IMR-90 (cell line): Measurements from ENCODE around the gene TMTC2. TPM values are rescaled to one million over a fixed set of nuclear protein-coding genes. Genes with fewer than 3 reads are reported as not detected.

ENCODE experiments used
- ATAC-seq: fragments of 200-7000 bp; cut with Tn5 transposase; 2 replicates; pipeline ENCODE4 v1.9.1; 2020; ENCODE audit warnings: low read depth, mild to moderate bottlenecking, moderate library complexity
- BruUV-seq: library from RNA; stranded (reverse); fragments of 400-500 nt; replicated peaks from 2 replicates; lab custom pipeline; 2021; lab: Mats Ljungman, UMichigan
- CTCF ChIA-PET: fragments of 300-600 bp; formaldehyde crosslinking; extraction: SDS; loops from one replicate; lab custom pipeline; 2021; ENCODE audit warnings: antibody characterized with exemption; lab: Yijun Ruan, JAX
- POLR2A ChIA-PET: fragments of 300-600 bp; sonication (Branson Sonifier 250); formaldehyde crosslinking; loops from one replicate; lab custom pipeline; 2022; ENCODE audit warnings: antibody characterized with exemption; ENCODE audit not compliant: unreplicated experiment; lab: Charles Lee
- DNase-seq: peaks from one replicate; pipeline ENCODE4 v3.0.0; 2013
- H2AFZ ChIP-seq: replicated peaks from 2 replicates; pipeline ENCODE3; 2013; ENCODE audit warnings: low read length, mild to moderate bottlenecking; ENCODE audit not compliant: poor library complexity
- H2AK5ac ChIP-seq: 2 replicates; pipeline ENCODE4 v1.6.1; 2013; ENCODE audit warnings: low read depth, low read length, inconsistent platforms
- H2AK9ac ChIP-seq: replicated peaks from 2 replicates; pipeline ENCODE3; 2013; ENCODE audit warnings: mild to moderate bottlenecking, low read depth, low read length, moderate library complexity; ENCODE audit not compliant: poor library complexity
- H2BK120ac ChIP-seq: 2 replicates; pipeline ENCODE4 v1.6.1; 2013; ENCODE audit warnings: low read depth, low read length, inconsistent platforms
- H2BK15ac ChIP-seq: 3 replicates; pipeline ENCODE4 v1.6.1; 2013; ENCODE audit warnings: low read depth, low read length, inconsistent platforms
- H2BK20ac ChIP-seq: 2 replicates; pipeline ENCODE4 v1.6.1; 2013; ENCODE audit warnings: low read depth, mild to moderate bottlenecking, inconsistent platforms, low read length, moderate library complexity
- H2BK5ac ChIP-seq: 2 replicates; pipeline ENCODE4 v1.6.1; 2013; ENCODE audit warnings: mild to moderate bottlenecking, low read depth, low read length, inconsistent platforms; ENCODE audit not compliant: poor library complexity, severe bottlenecking
- H3K14ac ChIP-seq: replicated peaks from 2 replicates; pipeline ENCODE4 v1.6.1; 2013; ENCODE audit warnings: low read depth, low read length, inconsistent platforms
- H3K18ac ChIP-seq: 2 replicates; pipeline ENCODE4 v1.6.1; 2013; ENCODE audit warnings: low read depth, low read length, control low read depth
- H3K23ac ChIP-seq: 2 replicates; pipeline ENCODE4 v1.6.1; 2013; ENCODE audit warnings: low read depth, low read length, inconsistent platforms
- H3K27ac ChIP-seq: 2 replicates; pipeline ENCODE4 v1.5.1; 2013; ENCODE audit warnings: mild to moderate bottlenecking, control low read depth, low read length; ENCODE audit not compliant: insufficient read depth
- H3K27me3 ChIP-seq: 2 replicates; pipeline ENCODE4 v1.6.1; 2013; ENCODE audit warnings: low read length; ENCODE audit not compliant: control insufficient read depth, insufficient read depth
- H3K36me3 ChIP-seq: 2 replicates; pipeline ENCODE4 v1.6.1; 2013; ENCODE audit warnings: low read length, mixed read lengths; ENCODE audit not compliant: control insufficient read depth, insufficient read depth
- H3K4ac ChIP-seq: 2 replicates; pipeline ENCODE4 v1.6.1; 2013; ENCODE audit warnings: low read depth, low read length, inconsistent platforms
- H3K4me1 ChIP-seq: 2 replicates; pipeline ENCODE4 v1.6.1; 2013; ENCODE audit warnings: low read length, mixed read lengths; ENCODE audit not compliant: control insufficient read depth, insufficient read depth
- H3K4me2 ChIP-seq: 2 replicates; pipeline ENCODE4 v1.6.1; 2013; ENCODE audit warnings: low read depth, mild to moderate bottlenecking, control low read depth, low read length, moderate library complexity
- H3K4me3 ChIP-seq: 2 replicates; pipeline ENCODE4 v1.5.1; 2013; ENCODE audit warnings: low read depth, mild to moderate bottlenecking, control low read depth, low read length, moderate library complexity; ENCODE audit not compliant: insufficient read depth
- H3K56ac ChIP-seq: 2 replicates; pipeline ENCODE4 v1.6.1; 2013; ENCODE audit warnings: low read length, inconsistent platforms; ENCODE audit not compliant: insufficient read depth; ENCODE audit errors: extremely low read depth
- H3K79me1 ChIP-seq, 2 experiments: 2 replicates each; pipeline ENCODE4 v1.6.1; 2013; ENCODE audit warnings: low read length in 2 of 2, inconsistent platforms in 1 of 2, low read depth in 1 of 2
- H3K9ac ChIP-seq: 2 replicates; pipeline ENCODE4 v1.6.1; 2013; ENCODE audit warnings: low read depth, low read length, control low read depth
- H3K9me1 ChIP-seq: 2 replicates; pipeline ENCODE4 v1.6.1; 2013; ENCODE audit warnings: low read length, inconsistent platforms; ENCODE audit not compliant: insufficient read depth
- H3K9me3 ChIP-seq: 2 replicates; pipeline ENCODE4 v1.6.1; 2013; ENCODE audit warnings: low read length; ENCODE audit not compliant: control insufficient read depth, insufficient read depth
- H4K20me1 ChIP-seq: 2 replicates; pipeline ENCODE4 v1.6.1; 2013; ENCODE audit warnings: low read length, inconsistent platforms; ENCODE audit not compliant: insufficient read depth
- H4K5ac ChIP-seq: 2 replicates; pipeline ENCODE4 v1.6.1; 2013; ENCODE audit warnings: mild to moderate bottlenecking, low read depth, low read length, control low read depth
- H4K8ac ChIP-seq, 2 experiments: 2 replicates each; pipeline ENCODE4 v1.6.1; 2013; ENCODE audit warnings: low read depth in 2 of 2, low read length in 2 of 2, control low read depth in 1 of 2, inconsistent platforms in 1 of 2
- H4K91ac ChIP-seq: 2 replicates; pipeline ENCODE4 v1.6.1; 2013; ENCODE audit warnings: low read depth, low read length, inconsistent platforms; ENCODE audit not compliant: insufficient read depth
- CHD1 ChIP-seq: IDR thresholded peaks from 2 replicates; pipeline ENCODE4 v1.6.1; 2012; ENCODE audit warnings: low read depth, low read length, improper control_type of control experiment
- CTCF ChIP-seq: conservative IDR thresholded peaks from 2 replicates; pipeline ENCODE4 v1.5.1; 2012; ENCODE audit warnings: mild to moderate bottlenecking, low read depth, low read length, improper control_type of control experiment
- ELK1 ChIP-seq: fragments of 150-350 bp; IDR thresholded peaks from 2 replicates; pipeline ENCODE4 v1.6.1; 2016; ENCODE audit warnings: low read depth, mild to moderate bottlenecking, low read length, moderate library complexity, borderline replicate concordance
- MAFK ChIP-seq: IDR thresholded peaks from 2 replicates; pipeline ENCODE4 v1.6.1; 2012; ENCODE audit warnings: low read depth, low read length, improper control_type of control experiment
- MAZ ChIP-seq: IDR thresholded peaks from 2 replicates; pipeline ENCODE4 v1.6.1; 2012; ENCODE audit warnings: low read depth, mild to moderate bottlenecking, low read length, improper control_type of control experiment, moderate library complexity, borderline replicate concordance
- NFE2L2 ChIP-seq: fragments of 150-350 bp; IDR thresholded peaks from 2 replicates; pipeline ENCODE4 v1.6.1; 2016; ENCODE audit warnings: low read depth, mild to moderate bottlenecking, low read length
- RFX5 ChIP-seq: IDR thresholded peaks from 2 replicates; pipeline ENCODE4 v1.8.0; 2012; ENCODE audit warnings: low read depth, mild to moderate bottlenecking, low read length, moderate library complexity
- SMC3 ChIP-seq: fragments of 150-350 bp; IDR thresholded peaks from 2 replicates; pipeline ENCODE4 v1.6.1; 2016; ENCODE audit warnings: low read depth, mild to moderate bottlenecking, antibody characterized with exemption, low read length, moderate library complexity
- USF2 ChIP-seq: fragments of 150-350 bp; IDR thresholded peaks from 2 replicates; pipeline ENCODE4 v1.6.1; 2017; ENCODE audit warnings: mild to moderate bottlenecking, antibody characterized with exemption, low read length, low read depth
- WGBS, 2 experiments: methylation state at CpG; one replicate each; pipeline versions ENCODE4 v1.1.5 to v1.1.7; 2013; ENCODE audit warnings: missing lambda C conversion rate in 2 of 2; ENCODE audit not compliant: insufficient read length in 1 of 2; ENCODE audit errors: extremely low coverage in 2 of 2; 5-methylcytosine and 5-hydroxymethylcytosine counted together
- dilution Hi-C: fragments of 300-500 bp; cut with HindIII; formaldehyde crosslinking; loops from one replicate; pipeline ENCODE4 v1.14.3; 2018; ENCODE audit warnings: low sequenced_read_pairs; ENCODE audit not compliant: unreplicated experiment
- in situ Hi-C: fragments of 300-500 bp; cut with MboI; formaldehyde crosslinking; loops from 3 replicates; pipeline ENCODE4 v1.14.3; 2019; ENCODE audit warnings: low sequenced_read_pairs, inconsistent platforms, mixed read lengths
- intact Hi-C: fragments of 100-400 bp; cut with micrococcal nuclease; formaldehyde crosslinking; loops from 2 replicates; pipeline ENCODE4 v1.10.0; 2022
- polyA plus RNA-seq, 3 experiments: library from polyadenylated mRNA; depleted of rRNA; stranded (reverse); fragments of >200 nt; gene quantifications; 2 replicates each; pipeline ENCODE4 v1.2.3, GENCODE V29; 2012; ENCODE audit warnings: low replicate concordance in 1 of 3
- total RNA-seq: library from RNA; depleted of rRNA; stranded (reverse); fragments of >200 nt; gene quantifications from 2 replicates; pipeline ENCODE4 v1.2.3, GENCODE V29; 2012

TMTC2 gene
- total and polyA plus RNA-seq, 2 of the 4 experiments (the other 2 are of a cell fraction): 0.56 to 1.4 TPM

- dilution Hi-C loops (no loop called here), in situ Hi-C loops (no loop called here), intact Hi-C loops (no loop called here)
- H2AK5ac ChIP-seq: no peak overlapping the region
- no peak overlapping the region for H2BK5ac ChIP-seq
- ATAC-seq: no peak
- H2BK20ac ChIP-seq: no peak overlapping the region
- no peak overlapping the region for H3K56ac ChIP-seq
- H2BK120ac ChIP-seq: no peak overlapping the region
- H3K9me1 ChIP-seq: no peaks in the 10 kb centered on the region
- no peak overlapping the region for H3K4me2 ChIP-seq
- no peak overlapping the region for H3K9ac ChIP-seq
- no peaks in the 10 kb centered on the region for H3K36me3 ChIP-seq
- CTCF ChIA-PET: no interaction called here
- H4K8ac ChIP-seq: no peak overlapping the region
- DNase-seq: no peak
- no peak overlapping the region for H2AK9ac ChIP-seq
- H3K14ac ChIP-seq: no peak overlapping the region
- H4K20me1 ChIP-seq: no peaks in the 10 kb centered on the region
- H3K27me3 ChIP-seq: no peaks in the 10 kb centered on the region
- H2AFZ ChIP-seq: no peak overlapping the region
- H2BK15ac ChIP-seq: no peak overlapping the region
- no peak overlapping the region for H3K4me3 ChIP-seq
- no peak overlapping the region for H4K5ac ChIP-seq
- no peaks in the 10 kb centered on the region for H3K4me1 ChIP-seq
- TF ChIP-seq ELK1 (no peak), CTCF (no peak), MAZ (no peak), NFE2L2 (no peak), MAFK (no peak), SMC3 (no peak), CHD1 (no peak), RFX5 (no peak), USF2 (no peak)
- H3K9me3 ChIP-seq: no peaks in the 10 kb centered on the region; the same call in 1 of the 2 replicates
- POLR2A ChIA-PET: no interaction called here
- H3K79me1 ChIP-seq: no peaks in the 10 kb centered on the region
- no TSS peak for BruUV-seq
- no peak overlapping the region for H3K23ac ChIP-seq
- no CpG with 5 or more reads among the region's 4 CpGs for WGBS, 2 experiments
- H4K91ac ChIP-seq: no peak overlapping the region
- H3K18ac ChIP-seq: no peak overlapping the region
- H3K4ac ChIP-seq: no peak overlapping the region
- H3K27ac ChIP-seq: no peak overlapping the region
Measured at GRCh38 chr12:82647853-82648252, 38.9 kb upstream of the TMTC2 start.
